ENCODE measurements around the gene LGALSL. TPM values are rescaled to one million over a fixed set of nuclear protein-coding genes. Genes with fewer than 3 reads are reported as not detected.
A peak's percentile ranks its signal among the peaks of the same experiment; 100 is the strongest.

LGALSL gene
- total RNA-seq, 2 donors from 2014 or later = 1.3 to 8.6 TPM

DNA sequence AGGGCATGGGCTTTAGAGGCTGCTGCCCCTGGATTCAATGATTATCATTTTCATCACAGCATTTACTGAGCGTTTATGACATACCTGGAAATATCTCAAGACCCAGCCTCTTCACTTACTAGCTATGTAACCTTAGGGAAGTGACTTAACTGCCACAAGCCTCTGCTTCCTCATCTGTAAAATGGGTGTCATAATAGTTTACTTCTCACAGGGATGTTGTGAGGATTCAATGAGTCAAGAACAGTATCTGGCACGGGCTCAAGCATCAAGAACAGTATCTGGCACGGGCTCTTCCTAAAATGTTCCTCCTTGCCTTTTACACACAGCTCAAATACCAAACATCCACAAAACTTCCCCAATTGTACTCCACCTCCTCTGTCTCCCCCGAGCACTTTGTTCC is 31.4 kb downstream of the LGALSL start:
- no peak for ATAC-seq
- DNase-seq = no peak
- Histone ChIP-seq H3K4me1 (peaks cover 5% of the 10 kb centered on the region), H3K9me3 (no peaks in the 10 kb centered on the region), H3K27ac (no peak overlapping the region), H3K4me3 (no peak overlapping the region), H3K27me3 (no peaks in the 10 kb centered on the region), H3K36me3 (replicated peaks in 1 of 2; ENCODE audit: insufficient read depth in 1 of 2, low read depth in 2 of 2) (no peaks in the 10 kb centered on the region)
- intact Hi-C loops (cut with DNase I) = loop anchor here (5.0 kb wide), 1 partner anchor 153 kb away; no protein-coding TSS in a partner anchor
- no peak for TF ChIP-seq CTCF (IDR thresholded peaks at IDR 0.05)
- TF ChIP-seq POLR2A (IDR thresholded peaks at IDR 0.05) = no peak
- 49 to 67% methylated on average over 4 of the region's 4 CpGs for WGBS, 2 donors

DNA sequence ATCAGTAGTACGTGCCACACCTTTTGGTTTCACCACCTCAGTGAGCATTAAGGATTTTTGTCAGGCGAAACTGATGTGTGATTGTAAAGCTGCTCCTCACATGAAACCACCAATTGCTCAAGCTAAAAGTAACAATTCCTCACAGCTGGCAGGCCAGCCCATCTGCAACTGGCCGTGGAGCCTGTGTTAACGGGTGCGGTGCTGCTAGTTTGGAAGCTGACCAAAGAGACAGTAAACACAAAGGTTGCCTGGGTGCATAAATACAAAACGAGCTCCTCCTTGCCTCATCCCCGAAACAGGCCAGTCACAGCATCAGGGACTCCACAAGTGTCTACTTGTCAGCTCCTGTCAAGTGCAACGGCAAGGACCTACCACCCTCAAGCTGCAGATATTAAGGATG is 32.0 kb downstream of the LGALSL start:
- H3K4me1 ChIP-seq = peaks cover 5% of the 10 kb centered on the region
- TF ChIP-seq CTCF (IDR thresholded peaks at IDR 0.05) = no peak
- TF ChIP-seq POLR2A (IDR thresholded peaks at IDR 0.05) = no peak
- no peaks in the 10 kb centered on the region for H3K36me3 ChIP-seq (replicated peaks in 1 of 2; ENCODE audit: insufficient read depth in 1 of 2, low read depth in 2 of 2)
- H3K9me3 ChIP-seq = no peaks in the 10 kb centered on the region
- no peak overlapping the region for H3K27ac ChIP-seq
- intact Hi-C loops (cut with DNase I) = loop anchor here (5.0 kb wide), 1 partner anchor 154 kb away; no protein-coding TSS in a partner anchor
- DNase-seq = no peak
- H3K4me3 ChIP-seq = no peak overlapping the region
- 54 to 64% methylated on average over 8 of the region's 8 CpGs for WGBS, 2 donors
- H3K27me3 ChIP-seq = no peaks in the 10 kb centered on the region
- no peak for ATAC-seq

DNA sequence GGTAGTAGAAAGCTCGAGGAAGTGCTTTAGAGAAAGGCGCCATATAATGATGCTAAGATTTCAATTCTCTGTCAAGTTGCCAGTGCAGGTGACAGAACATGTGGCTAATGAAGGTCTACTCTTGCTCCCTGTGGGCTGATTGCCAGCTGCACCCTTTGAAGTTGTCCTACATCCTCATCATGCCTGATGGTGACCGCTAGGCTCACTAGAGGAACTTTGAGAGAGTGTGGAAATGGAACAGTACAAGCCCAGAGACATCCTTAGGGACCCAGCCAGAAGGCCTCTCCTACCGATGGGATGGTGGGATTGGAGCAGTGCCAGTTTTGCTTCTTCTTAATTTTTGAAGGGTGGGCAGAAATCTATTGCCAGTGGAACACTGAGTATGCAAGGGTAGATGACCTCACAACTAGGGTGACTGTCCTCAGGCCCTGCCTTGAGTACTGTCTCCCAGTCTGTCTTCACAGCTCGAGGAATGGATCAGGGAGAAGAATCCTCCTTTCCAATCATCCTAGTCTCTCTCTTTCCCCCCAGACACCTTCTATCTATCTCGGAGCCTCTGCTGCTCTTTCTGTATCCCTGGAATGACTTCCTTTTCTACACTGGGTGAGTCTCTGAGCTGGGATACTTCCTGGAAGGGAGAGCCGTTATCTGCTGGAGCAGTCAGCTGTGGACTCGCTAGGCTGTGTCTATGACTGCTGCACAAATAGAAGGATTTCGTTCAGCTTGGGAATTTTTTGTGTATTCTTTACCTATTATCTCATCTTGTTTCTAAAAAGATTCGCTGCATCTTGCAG is 33.5 kb downstream of the LGALSL start:
- ATAC-seq = peak; percentile 9
- DNase-seq = peak in 2 of 4 donors; percentile 10 to 14
- Histone ChIP-seq H3K36me3 (replicated peaks in 1 of 2; ENCODE audit: insufficient read depth in 1 of 2, low read depth in 2 of 2) (no peaks in the 10 kb centered on the region), H3K4me1 (peaks cover 3% of the 10 kb centered on the region), H3K9me3 (no peaks in the 10 kb centered on the region), H3K27ac (no peak overlapping the region), H3K4me3 (no peak overlapping the region), H3K27me3 (no peaks in the 10 kb centered on the region)
- no peak for TF ChIP-seq CTCF (IDR thresholded peaks at IDR 0.05)
- no peak for TF ChIP-seq POLR2A (IDR thresholded peaks at IDR 0.05)
- 40 to 42% methylated on average over 10 of the region's 10 CpGs for WGBS, 2 donors
- intact Hi-C loops (cut with DNase I) = loop anchor here (5.0 kb wide), 1 partner anchor 155 kb away; no protein-coding TSS in a partner anchor

DNA sequence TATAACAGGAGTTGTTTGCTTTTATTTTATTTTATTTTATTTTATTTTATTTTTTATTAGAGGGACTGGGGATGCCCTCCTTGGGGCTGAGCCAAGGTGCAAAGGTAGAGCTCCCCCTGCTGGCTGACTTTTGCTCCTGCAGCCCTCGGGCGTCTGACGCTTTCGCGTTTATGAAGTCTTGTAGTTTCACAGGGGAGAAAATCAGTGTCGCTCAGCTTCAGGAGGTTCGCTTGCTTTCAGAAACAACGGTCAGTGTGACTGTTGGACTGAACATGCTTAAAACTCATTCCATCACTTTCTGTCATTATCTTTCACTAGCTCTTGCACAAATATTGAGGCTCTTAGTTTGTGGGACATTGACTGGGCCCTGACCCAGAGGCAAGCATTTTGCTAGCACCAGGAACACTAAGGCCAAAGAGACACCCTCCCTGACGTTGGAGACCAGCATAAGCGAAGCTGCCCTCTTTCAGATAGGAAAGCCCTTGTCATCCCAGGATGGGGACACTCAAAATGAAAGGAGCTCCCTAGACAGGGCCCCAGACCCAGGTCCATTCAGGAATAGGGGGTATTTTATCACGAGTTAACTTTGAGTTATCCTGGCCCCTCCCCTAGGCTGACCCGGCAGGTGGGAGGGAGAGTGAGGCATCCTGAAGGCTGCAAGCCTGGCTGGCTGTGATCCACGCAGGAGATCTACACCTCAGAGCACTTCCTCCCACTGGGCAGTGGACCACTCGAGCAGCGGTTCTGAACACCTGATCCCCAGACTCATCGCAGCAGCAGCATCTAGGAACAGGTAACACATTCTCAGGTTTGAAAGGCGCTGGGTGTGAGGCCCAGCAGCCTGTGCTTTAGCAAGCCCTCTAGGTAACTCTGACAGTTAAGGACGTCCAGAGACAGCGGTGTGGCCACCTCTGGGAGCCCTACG is 34.4 kb downstream of the LGALSL start:
- peak; percentile 75 for ATAC-seq
- H3K4me1 ChIP-seq = no peaks in the 10 kb centered on the region
- DNase-seq = peak; percentile 49 to 74 (median 64)
- no peaks in the 10 kb centered on the region for H3K27me3 ChIP-seq
- no peaks in the 10 kb centered on the region for H3K9me3 ChIP-seq
- 28 to 46% methylated on average over 14 to 20 of the region's 20 CpGs for WGBS, 2 donors
- TF ChIP-seq CTCF (IDR thresholded peaks at IDR 0.05) = peak; percentile 79 to 99 (median 90)
- no peak for TF ChIP-seq POLR2A (IDR thresholded peaks at IDR 0.05)
- intact Hi-C loops (cut with DNase I) = loop anchor here (5.0 kb wide), 1 partner anchor 156 kb away; no protein-coding TSS in a partner anchor
- H3K27ac ChIP-seq = no peak overlapping the region
- no peak overlapping the region for H3K4me3 ChIP-seq
- H3K36me3 ChIP-seq (replicated peaks in 1 of 2; ENCODE audit: insufficient read depth in 1 of 2, low read depth in 2 of 2) = no peaks in the 10 kb centered on the region
